Activated CD4-positive, alpha-beta T cell treated with anti-CD3 and anti-CD28 coated beads for 36 hours (primary cell): ENCODE measurements around the gene ODAD2. TPM values are rescaled to one million over a fixed set of nuclear protein-coding genes. Genes with fewer than 3 reads are reported as not detected.
"Not testable (repeated sequence)": the region's sequence is repeated elsewhere in the genome, so short reads cannot be mapped to it uniquely, and the experiment has no call there.

Experiments
- ATAC-seq: fragments of 200-7000 bp; cut with Tn5 transposase; one replicate; pipeline ENCODE4 v1.10.0; 2021; ENCODE audit warnings: mild to moderate bottlenecking, moderate library complexity
- CTCF ChIA-PET: fragments of 350-600 bp; sonication (Branson Sonifier 250); formaldehyde crosslinking; loops from one replicate; lab custom pipeline; 2021; ENCODE audit warnings: antibody characterized with exemption; lab: Charles Lee
- POLR2A ChIA-PET: fragments of 350-600 bp; sonication (Branson Sonifier 250); formaldehyde crosslinking; loops from one replicate; lab custom pipeline; 2021; ENCODE audit warnings: antibody characterized with exemption, inconsistent platforms; lab: Charles Lee
- DNase-seq: peaks from one replicate; pipeline ENCODE4 v3.0.0-alpha.2; 2020
- H3K27ac Mint-ChIP-seq: one replicate; pipeline ENCODE4 v1.8.0; 2021; ENCODE audit warnings: mixed read lengths
- H3K27me3 Mint-ChIP-seq: one replicate; pipeline ENCODE4 v1.8.0; 2021; ENCODE audit warnings: mixed read lengths
- H3K36me3 Mint-ChIP-seq: one replicate; pipeline ENCODE4 v1.8.0; 2021; ENCODE audit warnings: low read depth, mixed read lengths
- H3K4me1 Mint-ChIP-seq: one replicate; pipeline ENCODE4 v1.8.0; 2021; ENCODE audit warnings: mixed read lengths
- H3K4me3 Mint-ChIP-seq: one replicate; pipeline ENCODE4 v1.8.0; 2021; ENCODE audit warnings: mild to moderate bottlenecking, moderate library complexity, mixed read lengths
- H3K9me3 Mint-ChIP-seq: one replicate; pipeline ENCODE4 v1.8.0; 2021; ENCODE audit warnings: low read depth, mixed read lengths
- intact Hi-C, 2 experiments: fragments of 100-400 bp; cut with DNase I in 1 of 2; cut with micrococcal nuclease in 1 of 2; formaldehyde crosslinking; loops; one replicate each; pipeline versions ENCODE4 v1.14.2 to v1.15.1; 2022 to 2024; cut with DNase I, micrococcal nuclease
- total RNA-seq, 2 experiments: library from RNA; stranded (reverse); gene quantifications; one replicate each; pipeline ENCODE4 v1.2.3, GENCODE V29; 2021

Gene ODAD2
- total RNA-seq, 2 experiments from 2014 or later, result 0.23 TPM; not detected in 1

- H3K27me3 Mint-ChIP-seq, intact Hi-C loops, POLR2A ChIA-PET, H3K9me3 Mint-ChIP-seq, H3K36me3 Mint-ChIP-seq, H3K27ac Mint-ChIP-seq, H3K4me1 Mint-ChIP-seq, DNase-seq: not testable (repeated sequence)
- H3K4me3 Mint-ChIP-seq, result peak overlapping the region; percentile 18
- peak; percentile 55 for ATAC-seq
- CTCF ChIA-PET, result interaction anchor here (0.8 kb wide), 1 partner anchor 10 kb away, joined by 3 read pairs; no protein-coding TSS in a partner anchor
Observed at GRCh38 chr10:27958383-27958782, 40.5 kb downstream of the ODAD2 start.

DNA sequence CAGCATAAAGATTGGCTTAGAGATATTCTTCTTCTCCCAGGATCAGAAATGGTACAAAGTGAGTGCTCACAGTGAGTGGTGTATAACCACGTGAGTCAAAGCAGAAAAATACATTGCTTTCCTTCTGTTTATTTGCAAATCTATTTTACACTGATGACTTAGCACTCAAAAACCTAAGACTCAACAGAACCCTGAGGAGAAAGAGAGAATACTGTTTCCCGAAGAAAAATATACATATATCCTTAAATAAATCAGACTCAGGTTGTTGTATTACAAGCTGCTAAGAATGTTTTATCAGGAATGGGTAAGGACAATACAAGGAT, 48.7 kb downstream of the ODAD2 start:
- H3K4me1 Mint-ChIP-seq, result no peaks in the 10 kb centered on the region
- intact Hi-C loops, result no loop called here
- H3K27ac Mint-ChIP-seq, result no peak overlapping the region
- H3K4me3 Mint-ChIP-seq, result no peak overlapping the region
- ATAC-seq (no peak), DNase-seq (no peak)
- H3K36me3 Mint-ChIP-seq, result no peaks in the 10 kb centered on the region
- peaks cover 2% of the 10 kb centered on the region for H3K27me3 Mint-ChIP-seq
- ChIA-PET CTCF (no interaction called here), POLR2A (no interaction called here)
- H3K9me3 Mint-ChIP-seq, result no peaks in the 10 kb centered on the region

GRCh38 chr10:27949528-27950241, 49.2 kb downstream of the ODAD2 start:
- Mint-ChIP-seq H3K36me3 (no peaks in the 10 kb centered on the region), H3K4me3 (no peak overlapping the region), H3K27ac (no peak overlapping the region), H3K9me3 (no peaks in the 10 kb centered on the region), H3K27me3 (peaks cover 2% of the 10 kb centered on the region), H3K4me1 (no peaks in the 10 kb centered on the region)
- POLR2A ChIA-PET, result no interaction called here
- CTCF ChIA-PET, result interaction anchor here (0.5 kb wide), 1 partner anchor 208 kb away, joined by 3 read pairs; no protein-coding TSS in a partner anchor
- ATAC-seq (no peak), DNase-seq (no peak)
- intact Hi-C loops, result no loop called here

- Mint-ChIP-seq H3K36me3 (no peaks in the 10 kb centered on the region), H3K27me3 (peaks cover 2% of the 10 kb centered on the region), H3K4me1 (no peaks in the 10 kb centered on the region), H3K4me3 (no peak overlapping the region), H3K27ac (no peak overlapping the region), H3K9me3 (no peaks in the 10 kb centered on the region)
- DNase-seq, result no peak
- ChIA-PET POLR2A (no interaction called here), CTCF (interaction anchor here (0.8 to 1.1 kb wide), 2 partner anchors 10 to 445 kb away, joined by 3 to 4 read pairs; no protein-coding TSS in a partner anchor)
- intact Hi-C loops, result no loop called here
- no peak for ATAC-seq
Observed at GRCh38 chr10:27948186-27948585, 50.7 kb downstream of the ODAD2 start.

DNA sequence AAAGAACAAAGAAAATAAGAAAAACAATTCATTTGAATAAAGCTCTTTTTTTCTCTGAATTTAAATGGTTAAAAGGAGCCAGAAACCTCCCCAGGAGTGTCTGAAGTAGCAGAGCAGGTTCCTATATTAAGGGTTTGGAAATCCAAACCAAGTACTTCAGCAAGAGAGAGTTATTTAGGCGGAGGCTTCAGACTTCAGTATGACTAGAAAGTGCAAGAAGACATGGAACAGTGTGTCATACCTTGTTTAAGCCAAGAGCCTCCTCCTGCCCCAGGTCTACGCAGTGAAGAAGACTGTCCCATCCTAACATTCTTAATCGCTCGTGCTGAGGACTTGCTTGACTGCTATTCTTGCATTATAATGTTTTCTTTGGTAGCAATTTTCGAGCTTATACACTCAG, 51.3 kb downstream of the ODAD2 start:
- POLR2A ChIA-PET, result no interaction called here
- Mint-ChIP-seq H3K9me3 (no peaks in the 10 kb centered on the region), H3K36me3 (no peaks in the 10 kb centered on the region), H3K4me1 (no peaks in the 10 kb centered on the region), H3K27me3 (peaks cover 2% of the 10 kb centered on the region), H3K27ac (no peak overlapping the region), H3K4me3 (no peak overlapping the region)
- DNase-seq (no peak), ATAC-seq (no peak)
- intact Hi-C loops, result no loop called here
- CTCF ChIA-PET, result interaction anchor here (0.8 to 1.1 kb wide), 3 partner anchors 11 to 446 kb away, joined by 3 to 4 read pairs (median 3); no protein-coding TSS in a partner anchor

DNA sequence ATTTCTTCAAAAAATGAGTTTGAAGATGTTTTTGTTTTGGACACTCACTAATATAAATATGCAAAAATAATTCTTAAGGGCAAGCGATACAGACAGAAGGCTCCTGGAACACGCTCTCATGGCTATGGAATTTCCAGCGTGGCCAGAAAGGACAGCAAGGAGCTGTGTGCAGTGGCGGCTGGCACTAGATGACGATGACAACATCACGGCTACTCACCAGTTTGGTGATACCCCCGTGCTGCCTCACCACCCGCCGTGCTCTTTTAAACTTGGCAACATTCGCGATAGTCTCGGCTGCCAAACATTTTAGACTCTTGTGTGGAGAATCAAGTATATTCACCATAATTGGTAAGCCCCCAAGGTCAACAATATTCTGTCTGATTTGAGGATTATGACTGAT, 54.9 kb downstream of the ODAD2 start:
- DNase-seq (no peak), ATAC-seq (no peak)
- POLR2A ChIA-PET, result no interaction called here
- Mint-ChIP-seq H3K4me3 (no peak overlapping the region), H3K36me3 (no peaks in the 10 kb centered on the region), H3K9me3 (no peaks in the 10 kb centered on the region), H3K27ac (no peak overlapping the region), H3K27me3 (peaks cover 2% of the 10 kb centered on the region), H3K4me1 (no peaks in the 10 kb centered on the region)
- CTCF ChIA-PET, result no interaction called here
- intact Hi-C loops, result no loop called here

DNA sequence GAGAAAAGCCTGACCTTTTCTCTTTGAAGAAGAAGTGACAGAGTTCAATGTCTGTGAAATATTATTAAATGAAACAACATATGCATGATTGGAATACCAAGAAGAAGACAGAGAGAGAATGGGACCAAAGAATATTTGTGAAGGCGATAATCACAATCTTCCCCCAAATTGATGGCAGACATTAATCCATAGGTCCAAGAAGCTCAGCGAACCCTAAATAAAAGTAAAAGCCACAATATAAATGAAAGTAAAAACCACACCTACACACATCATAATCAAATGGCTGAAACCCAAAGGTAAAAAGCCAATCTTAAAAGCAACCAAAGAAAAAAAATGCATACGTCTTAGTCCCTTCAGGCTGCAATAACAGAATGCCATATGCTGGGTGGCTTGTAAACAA, 84.0 kb downstream of the ODAD2 start:
- CTCF ChIA-PET, result no interaction called here
- Mint-ChIP-seq H3K36me3 (no peaks in the 10 kb centered on the region), H3K9me3 (no peaks in the 10 kb centered on the region), H3K4me1 (no peaks in the 10 kb centered on the region), H3K27ac (no peak overlapping the region), H3K27me3 (peaks cover 7% of the 10 kb centered on the region), H3K4me3 (no peak overlapping the region)
- ATAC-seq, result no peak
- POLR2A ChIA-PET, result no interaction called here
- no peak for DNase-seq
- intact Hi-C loops, result no loop called here

GRCh38 chr10:27912231-27912630, 86.6 kb downstream of the ODAD2 start:
- no peak overlapping the region for H3K4me3 Mint-ChIP-seq
- H3K27ac Mint-ChIP-seq, result no peak overlapping the region
- intact Hi-C loops, result no loop called here
- peaks cover 7% of the 10 kb centered on the region for H3K27me3 Mint-ChIP-seq
- no peaks in the 10 kb centered on the region for H3K4me1 Mint-ChIP-seq
- no peaks in the 10 kb centered on the region for H3K9me3 Mint-ChIP-seq
- ATAC-seq, result no peak
- H3K36me3 Mint-ChIP-seq, result no peaks in the 10 kb centered on the region
- POLR2A ChIA-PET, result no interaction called here
- CTCF ChIA-PET, result no interaction called here
- DNase-seq, result no peak

DNA sequence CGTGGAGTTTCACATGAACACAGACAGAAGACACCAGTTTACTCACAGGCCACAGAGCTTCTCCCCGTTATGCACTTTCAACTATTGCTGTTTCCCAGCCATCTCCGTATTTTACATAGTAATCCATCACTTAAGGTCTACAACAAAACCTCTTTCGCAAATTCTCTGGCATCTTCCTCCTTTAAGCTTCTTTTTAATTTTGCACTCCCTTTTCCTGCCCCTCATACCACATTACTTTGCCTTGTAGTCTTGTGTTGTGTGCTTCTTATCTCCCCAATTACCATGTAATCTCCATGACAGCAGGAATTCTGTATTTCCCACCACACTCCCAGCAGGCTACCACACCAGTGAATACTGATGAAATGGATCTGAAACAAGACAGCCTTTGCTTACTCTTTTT, 87.3 kb downstream of the ODAD2 start:
- Mint-ChIP-seq H3K27me3 (peaks cover 7% of the 10 kb centered on the region), H3K9me3 (no peaks in the 10 kb centered on the region), H3K36me3 (no peaks in the 10 kb centered on the region), H3K27ac (no peak overlapping the region), H3K4me3 (no peak overlapping the region), H3K4me1 (no peaks in the 10 kb centered on the region)
- DNase-seq, result no peak
- ChIA-PET POLR2A (no interaction called here), CTCF (no interaction called here)
- ATAC-seq, result no peak
- intact Hi-C loops, result no loop called here

DNA sequence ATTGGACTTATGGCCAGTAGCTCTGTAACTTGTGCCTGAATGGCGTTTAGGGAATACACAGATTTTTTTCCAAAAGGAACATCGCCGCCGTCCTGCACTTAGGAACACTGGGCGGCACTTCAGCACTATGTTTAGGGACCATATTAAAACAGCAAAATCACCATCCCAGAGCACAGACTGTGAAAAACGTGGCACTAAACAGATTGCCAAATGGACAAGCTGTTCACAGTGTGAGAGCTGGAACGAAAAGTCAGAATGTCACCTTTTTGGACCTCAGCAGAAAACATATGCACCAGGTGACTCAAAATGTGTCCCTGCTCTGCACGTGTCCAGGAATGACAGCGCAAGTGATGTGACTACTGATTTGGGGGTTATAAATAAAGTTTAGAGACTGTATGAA, 87.9 kb downstream of the ODAD2 start:
- CTCF ChIA-PET, result no interaction called here
- H3K4me1 Mint-ChIP-seq, result no peaks in the 10 kb centered on the region
- no peaks in the 10 kb centered on the region for H3K36me3 Mint-ChIP-seq
- H3K4me3 Mint-ChIP-seq, result no peak overlapping the region
- POLR2A ChIA-PET, result no interaction called here
- DNase-seq (no peak), ATAC-seq (no peak)
- H3K27ac Mint-ChIP-seq, result no peak overlapping the region
- intact Hi-C loops, result no loop called here
- peaks cover 6% of the 10 kb centered on the region for H3K27me3 Mint-ChIP-seq
- H3K9me3 Mint-ChIP-seq, result no peaks in the 10 kb centered on the region

GRCh38 chr10:27908231-27908630, 90.6 kb downstream of the ODAD2 start:
- Mint-ChIP-seq H3K4me1 (no peaks in the 10 kb centered on the region), H3K27me3 (no peaks in the 10 kb centered on the region), H3K9me3 (peaks cover 1% of the 10 kb centered on the region), H3K36me3 (no peaks in the 10 kb centered on the region), H3K27ac (no peak overlapping the region), H3K4me3 (no peak overlapping the region)
- ChIA-PET CTCF (interaction anchor here (0.7 kb wide), 1 partner anchor 838 kb away, joined by 3 read pairs; no protein-coding TSS in a partner anchor), POLR2A (no interaction called here)
- DNase-seq, result no peak
- intact Hi-C loops, result no loop called here
- ATAC-seq, result no peak

GRCh38 chr10:27899485-27899884, 99.4 kb downstream of the ODAD2 start:
- not testable (repeated sequence) for H3K27me3 Mint-ChIP-seq

More at GRCh38 chr10:27899485-27899884, 99.4 kb downstream of the ODAD2 start:
- intact Hi-C loops, H3K4me3 Mint-ChIP-seq, H3K36me3 Mint-ChIP-seq, H3K27ac Mint-ChIP-seq, H3K4me1 Mint-ChIP-seq, POLR2A ChIA-PET, ATAC-seq: not testable (repeated sequence)
- CTCF ChIA-PET, result interaction anchor here (0.6 kb wide), 1 partner anchor 18 kb away, joined by 4 read pairs; no protein-coding TSS in a partner anchor
- H3K9me3 Mint-ChIP-seq, result peaks cover 15% of the 10 kb centered on the region
- DNase-seq, result peak; percentile 11
